Astrocyte (in vitro differentiated cells and primary cell): ENCODE measurements around the gene PLEKHG4B. TPM values are rescaled to one million over a fixed set of nuclear protein-coding genes. Genes with fewer than 3 reads are reported as not detected.
A peak's percentile ranks its signal among the peaks of the same experiment; 100 is the strongest.

Experiments used
- DNase-seq: peaks from one replicate; pipeline ENCODE4 v3.0.0-alpha.2; 2010; ENCODE audit warnings: low read depth
- FAIRE-seq: peaks from 2 replicates; lab custom pipeline; 2011; peaks lifted over from hg19 to GRCh38; lab: Jason Lieb, UNC
- H2AFZ ChIP-seq: 2 replicates; pipeline ENCODE4 v1.6.0; 2012; ENCODE audit warnings: low read depth, low read length, inconsistent platforms
- H3K27ac ChIP-seq: 2 replicates; pipeline ENCODE4 v1.5.1; 2011; ENCODE audit warnings: low read depth, low read length, inconsistent platforms
- H3K27me3 ChIP-seq: 2 replicates; pipeline ENCODE4 v1.6.0; 2011; ENCODE audit warnings: low read length, inconsistent platforms; ENCODE audit not compliant: insufficient read depth
- H3K36me3 ChIP-seq: 2 replicates; pipeline ENCODE4 v1.5.1; 2011; ENCODE audit warnings: low read length, inconsistent platforms; ENCODE audit not compliant: insufficient read depth
- H3K4me1 ChIP-seq: 2 replicates; pipeline ENCODE4 v1.5.1; 2011; ENCODE audit warnings: low read length, inconsistent platforms; ENCODE audit not compliant: insufficient read depth
- H3K4me2 ChIP-seq: 2 replicates; pipeline ENCODE4 v1.6.0; 2012; ENCODE audit warnings: low read length, inconsistent platforms
- H3K4me3 ChIP-seq: 2 replicates; pipeline ENCODE4 v1.5.1; 2011; ENCODE audit warnings: low read depth, mild to moderate bottlenecking, low read length, inconsistent platforms; ENCODE audit not compliant: insufficient read depth
- H3K79me2 ChIP-seq: 2 replicates; pipeline ENCODE4 v1.6.0; 2012; ENCODE audit warnings: mild to moderate bottlenecking, low read length, inconsistent platforms; ENCODE audit not compliant: insufficient read depth
- H3K9ac ChIP-seq: 2 replicates; pipeline ENCODE4 v1.6.0; 2012; ENCODE audit warnings: mild to moderate bottlenecking, low read length, inconsistent platforms
- H3K9me3 ChIP-seq: 2 replicates; pipeline ENCODE4 v1.5.1; 2012; ENCODE audit warnings: low read depth, mild to moderate bottlenecking, low read length, inconsistent platforms; ENCODE audit not compliant: insufficient read depth
- H4K20me1 ChIP-seq: 2 replicates; pipeline ENCODE4 v1.6.0; 2012; ENCODE audit warnings: low read length, inconsistent platforms; ENCODE audit not compliant: insufficient read depth
- H3K27ac Mint-ChIP-seq: one replicate; pipeline ENCODE4 v1.8.0; 2021; ENCODE audit warnings: mild to moderate bottlenecking, mixed read lengths; ENCODE audit not compliant: unreplicated experiment
- H3K27me3 Mint-ChIP-seq: one replicate; pipeline ENCODE4 v1.8.0; 2021; ENCODE audit warnings: low read depth, mixed read lengths; ENCODE audit not compliant: unreplicated experiment
- H3K36me3 Mint-ChIP-seq: one replicate; pipeline ENCODE4 v1.8.0; 2021; ENCODE audit warnings: low read depth, mixed read lengths; ENCODE audit not compliant: unreplicated experiment
- H3K4me1 Mint-ChIP-seq: one replicate; pipeline ENCODE4 v1.8.0; 2021; ENCODE audit warnings: low read depth, mixed read lengths; ENCODE audit not compliant: unreplicated experiment
- H3K4me3 Mint-ChIP-seq: one replicate; pipeline ENCODE4 v1.8.0; 2021; ENCODE audit warnings: mild to moderate bottlenecking, moderate library complexity, mixed read lengths; ENCODE audit not compliant: unreplicated experiment
- H3K9me3 Mint-ChIP-seq: one replicate; pipeline ENCODE4 v1.8.0; 2021; ENCODE audit warnings: mild to moderate bottlenecking, mixed read lengths; ENCODE audit not compliant: unreplicated experiment
- CTCF ChIP-seq: IDR thresholded peaks from 2 replicates; pipeline ENCODE4 v1.5.1; 2011; ENCODE audit warnings: low read depth, mild to moderate bottlenecking, inconsistent platforms, low read length, moderate library complexity; ENCODE audit not compliant: insufficient read depth
- EZH2 ChIP-seq: IDR thresholded peaks from 2 replicates; pipeline ENCODE4 v1.6.1; 2012; ENCODE audit warnings: mild to moderate bottlenecking, low read length, inconsistent platforms; ENCODE audit not compliant: insufficient read depth
- total RNA-seq: library from RNA; stranded (reverse); gene quantifications from 2 replicates; pipeline ENCODE4 v1.2.1, GENCODE V29; 2021

The PLEKHG4B gene
- total RNA-seq, 1 donor from 2014 or later: 8.1 TPM

DNA sequence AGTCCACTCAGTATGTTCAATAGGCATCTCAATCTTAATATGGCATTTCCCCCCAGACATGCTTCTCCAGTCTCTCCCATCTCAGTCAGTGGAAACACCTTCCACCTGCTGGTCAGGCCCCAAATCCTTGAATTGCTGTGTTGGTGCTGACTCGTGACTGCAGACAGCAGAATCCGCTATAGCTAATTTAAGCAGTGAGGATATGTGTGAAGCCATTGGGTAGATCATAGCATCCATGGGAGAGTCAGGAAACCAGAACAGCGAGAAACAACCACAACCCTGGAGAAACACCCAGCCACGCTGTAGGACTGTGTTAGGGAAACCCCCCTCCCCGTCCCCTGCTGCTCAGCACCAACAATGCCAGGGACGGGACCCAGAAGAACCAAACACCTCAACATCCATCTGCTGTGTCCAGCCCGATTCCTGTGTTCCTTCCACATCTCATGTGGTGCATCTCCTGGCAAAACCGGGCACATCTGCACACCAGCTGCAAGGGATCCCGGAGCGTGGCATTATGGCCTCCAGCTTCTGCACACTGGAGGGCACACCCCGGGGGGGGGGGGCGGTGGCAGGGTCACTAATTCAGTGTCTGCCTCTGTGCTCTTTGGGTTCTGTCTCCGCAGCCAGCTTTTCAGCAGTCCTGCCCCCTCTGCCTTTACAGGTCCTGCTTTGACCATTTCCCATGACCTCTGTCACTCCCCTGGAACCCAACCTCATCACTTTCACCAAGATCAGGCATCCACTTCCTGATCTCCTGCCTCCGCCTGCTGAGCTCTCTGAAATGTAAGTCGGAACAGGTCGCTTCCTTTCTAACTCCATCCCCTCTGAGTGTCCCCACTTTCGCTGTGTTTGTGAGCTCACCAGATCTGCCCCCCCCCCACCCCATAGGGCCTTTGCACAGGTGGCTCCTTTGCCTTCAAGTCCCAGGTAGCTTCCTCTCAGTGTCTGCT, 2.4 kb upstream of the PLEKHG4B start:
- peaks cover 52% of the 10 kb centered on the region for H3K27me3 Mint-ChIP-seq
- H3K27ac Mint-ChIP-seq: no peak overlapping the region
- FAIRE-seq: no peak
- H3K4me1 ChIP-seq: peaks cover 8% of the 10 kb centered on the region
- no peak overlapping the region for H3K9ac ChIP-seq
- no peak for TF ChIP-seq CTCF
- TF ChIP-seq EZH2: no peak
- H3K4me1 Mint-ChIP-seq: peaks cover 2% of the 10 kb centered on the region
- H3K27ac ChIP-seq: no peak overlapping the region
- peaks cover 11% of the 10 kb centered on the region for H4K20me1 ChIP-seq
- H2AFZ ChIP-seq: no peak overlapping the region
- no peaks in the 10 kb centered on the region for H3K9me3 ChIP-seq
- H3K79me2 ChIP-seq: peaks cover 19% of the 10 kb centered on the region
- no peak for DNase-seq
- H3K4me2 ChIP-seq: no peak overlapping the region
- peaks cover 10% of the 10 kb centered on the region for H3K27me3 ChIP-seq
- H3K4me3 Mint-ChIP-seq: no peak overlapping the region
- H3K4me3 ChIP-seq: no peak overlapping the region
- H3K9me3 Mint-ChIP-seq: no peaks in the 10 kb centered on the region
- H3K36me3 Mint-ChIP-seq: no peaks in the 10 kb centered on the region
- H3K36me3 ChIP-seq: no peaks in the 10 kb centered on the region

DNA sequence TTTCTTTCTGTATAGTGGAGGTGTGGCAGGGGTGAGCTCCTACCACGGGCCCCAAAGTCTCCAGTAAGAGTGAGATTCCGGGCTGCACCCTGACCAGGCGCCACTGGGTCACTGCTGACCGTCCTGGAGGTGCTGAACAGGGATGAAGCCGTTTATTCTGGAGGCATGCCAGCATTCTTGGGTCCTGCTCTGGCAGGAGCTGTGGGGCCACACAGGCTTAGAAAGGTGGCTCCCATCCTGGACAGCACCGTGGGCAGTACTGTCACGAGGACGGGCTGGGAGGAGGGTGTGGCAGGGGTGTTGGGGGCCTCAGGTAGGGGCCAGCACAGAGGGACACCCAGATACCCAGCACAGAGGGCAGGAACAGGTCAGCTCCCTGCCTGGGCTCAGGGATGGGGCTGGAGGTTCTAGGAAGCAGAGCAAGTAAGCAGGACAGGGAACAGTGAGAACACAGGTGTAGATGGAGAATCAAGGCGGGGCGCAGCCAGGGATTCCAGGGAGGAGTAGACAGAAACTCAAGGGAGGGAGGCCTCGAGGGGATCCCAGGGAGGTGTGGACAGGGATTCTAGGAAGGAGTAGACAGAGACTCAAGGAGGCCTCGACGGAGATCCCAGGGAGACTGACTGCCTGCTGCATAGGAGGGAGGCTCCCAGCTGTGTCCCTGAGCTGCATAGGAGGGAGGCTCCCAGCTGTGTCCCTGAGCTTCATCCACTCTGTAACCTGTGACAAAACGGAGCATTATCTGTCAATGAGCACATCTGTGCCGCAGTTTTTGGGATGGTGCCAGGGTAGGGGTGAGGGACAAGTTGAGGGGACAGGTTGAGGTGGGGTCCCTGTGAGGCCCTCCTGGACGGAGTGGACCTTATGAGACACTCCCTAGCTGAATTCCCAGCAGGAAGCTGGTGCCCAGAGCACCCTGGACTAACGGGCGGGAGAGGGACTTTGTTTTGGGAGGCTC, 1.1 kb upstream of the PLEKHG4B start:
- Mint-ChIP-seq H3K36me3 (peaks cover 4% of the 10 kb centered on the region), H3K4me1 (peaks cover 2% of the 10 kb centered on the region), H3K4me3 (peak overlapping the region; percentile 81), H3K27ac (peak overlapping the region; percentile 75), H3K9me3 (no peaks in the 10 kb centered on the region), H3K27me3 (peaks cover 53% of the 10 kb centered on the region)
- no peak overlapping the region for H2AFZ ChIP-seq
- H3K4me1 ChIP-seq: peaks cover 8% of the 10 kb centered on the region
- H3K4me3 ChIP-seq: no peak overlapping the region
- DNase-seq (peak; percentile 16), FAIRE-seq (no peak)
- peak overlapping the region; percentile 81 for H3K4me2 ChIP-seq
- peaks cover 10% of the 10 kb centered on the region for H3K27me3 ChIP-seq
- H3K36me3 ChIP-seq: no peaks in the 10 kb centered on the region
- peak overlapping the region; percentile 25 for H3K27ac ChIP-seq
- H4K20me1 ChIP-seq: peaks cover 18% of the 10 kb centered on the region
- H3K79me2 ChIP-seq: peaks cover 21% of the 10 kb centered on the region
- TF ChIP-seq EZH2 (no peak), CTCF (no peak)
- no peaks in the 10 kb centered on the region for H3K9me3 ChIP-seq
- H3K9ac ChIP-seq: peak overlapping the region; percentile 78
